DOHH2 (cell line): ENCODE data around the gene CNTN2.

Experiments
- EZH2phosphoT487 ChIP-seq: fragments of 200-600 bp; sonication (generic); IDR thresholded peaks from 2 replicates; pipeline ENCODE4 v1.6.1; 2017; ENCODE audit warnings: borderline replicate concordance, mild to moderate bottlenecking, antibody characterized with exemption, low read length, moderate library complexity, mixed read lengths
- TF ChIP-seq, protein P1 (sequence below): fragments of 200-600 bp; sonication (generic); IDR thresholded peaks from one replicate; pipeline ENCODE4 v1.5.1; 2014; ENCODE audit warnings: antibody characterized with exemption, mild to moderate bottlenecking, low read depth, low read length; ENCODE audit not compliant: poor library complexity, severe bottlenecking

DNA sequence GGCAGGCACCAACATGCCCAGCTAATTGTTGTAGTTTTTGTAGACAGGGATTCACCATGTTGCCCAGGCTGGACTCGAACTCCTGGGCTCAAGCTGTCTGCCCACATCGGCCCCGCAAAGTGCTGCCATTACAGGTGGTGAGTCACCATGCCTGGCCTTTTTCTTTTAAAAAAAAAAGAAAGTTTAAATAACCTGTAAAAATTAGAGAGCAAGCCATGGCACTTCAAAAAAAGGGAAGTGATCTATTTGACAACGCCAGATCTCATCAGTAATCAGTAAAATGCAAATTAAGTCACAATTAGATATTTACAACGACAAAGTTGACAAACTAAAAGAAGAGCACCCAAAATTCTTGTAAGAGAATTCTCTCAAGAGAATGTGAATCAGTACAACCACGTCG lies 81.7 kb downstream of the CNTN2 start:
- TF ChIP-seq, protein P1, sequence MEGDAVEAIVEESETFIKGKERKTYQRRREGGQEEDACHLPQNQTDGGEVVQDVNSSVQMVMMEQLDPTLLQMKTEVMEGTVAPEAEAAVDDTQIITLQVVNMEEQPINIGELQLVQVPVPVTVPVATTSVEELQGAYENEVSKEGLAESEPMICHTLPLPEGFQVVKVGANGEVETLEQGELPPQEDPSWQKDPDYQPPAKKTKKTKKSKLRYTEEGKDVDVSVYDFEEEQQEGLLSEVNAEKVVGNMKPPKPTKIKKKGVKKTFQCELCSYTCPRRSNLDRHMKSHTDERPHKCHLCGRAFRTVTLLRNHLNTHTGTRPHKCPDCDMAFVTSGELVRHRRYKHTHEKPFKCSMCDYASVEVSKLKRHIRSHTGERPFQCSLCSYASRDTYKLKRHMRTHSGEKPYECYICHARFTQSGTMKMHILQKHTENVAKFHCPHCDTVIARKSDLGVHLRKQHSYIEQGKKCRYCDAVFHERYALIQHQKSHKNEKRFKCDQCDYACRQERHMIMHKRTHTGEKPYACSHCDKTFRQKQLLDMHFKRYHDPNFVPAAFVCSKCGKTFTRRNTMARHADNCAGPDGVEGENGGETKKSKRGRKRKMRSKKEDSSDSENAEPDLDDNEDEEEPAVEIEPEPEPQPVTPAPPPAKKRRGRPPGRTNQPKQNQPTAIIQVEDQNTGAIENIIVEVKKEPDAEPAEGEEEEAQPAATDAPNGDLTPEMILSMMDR: no peak
- no peak for TF ChIP-seq EZH2phosphoT487
